Measurements from ENCODE around the gene EIF4G3.

GRCh38 chr1:20787029-20787839 is 389.5 kb downstream of the EIF4G3 start, which contains the start of gene HP1BP3:
- peak; percentile 81 for TF ChIP-seq POLR2A (IDR thresholded peaks at IDR 0.05; ENCODE audit: low read depth, low read length)
- peak; percentile 50 for TF ChIP-seq POLR2AphosphoS5 (IDR thresholded peaks at IDR 0.05; ENCODE audit: low read depth, low read length)
- 0 out of 2 replicates have a peak, but pooled peaks have one; percentile 9 for TF ChIP-seq TAF1 (IDR thresholded peaks at IDR 0.05; ENCODE audit: borderline replicate concordance, low read depth, low read length)
